Bronchial epithelial cell (primary cell): ENCODE measurements around the gene SERTAD1. TPM values are rescaled to one million over a fixed set of nuclear protein-coding genes. Genes with fewer than 3 reads are reported as not detected.

ENCODE experiments used
- DNase-seq: peaks from one replicate; pipeline ENCODE4 v3.0.0-alpha.2; 2010; ENCODE audit warnings: low read depth
- FAIRE-seq: peaks from 2 replicates; lab custom pipeline; 2011; peaks lifted over from hg19 to GRCh38; lab: Jason Lieb, UNC
- H3K27me3 ChIP-seq: 2 replicates; pipeline ENCODE4 v1.5.1; 2011; ENCODE audit warnings: low read length; ENCODE audit not compliant: control insufficient read depth, insufficient read depth
- H3K36me3 ChIP-seq: 2 replicates; pipeline ENCODE4 v1.5.1; 2011; ENCODE audit warnings: low read length; ENCODE audit not compliant: control insufficient read depth, insufficient read depth
- H3K4me3 ChIP-seq: 2 replicates; pipeline ENCODE4 v1.5.1; 2011; ENCODE audit warnings: mild to moderate bottlenecking, low read depth, low read length, control low read depth
- CTCF ChIP-seq: IDR thresholded peaks from 2 replicates; pipeline ENCODE4 v1.5.1; 2011; ENCODE audit warnings: mild to moderate bottlenecking, moderate library complexity, low read length, control low read depth, inconsistent platforms; ENCODE audit not compliant: insufficient read depth, severe bottlenecking
- total RNA-seq: library from RNA; depleted of rRNA; stranded (reverse); fragments of >200 nt; gene quantifications from 2 replicates; pipeline ENCODE4 v1.2.1, GENCODE V29; 2014

Gene SERTAD1
- total RNA-seq, 1 donor from 2014 or later, result 41.6 TPM

DNA sequence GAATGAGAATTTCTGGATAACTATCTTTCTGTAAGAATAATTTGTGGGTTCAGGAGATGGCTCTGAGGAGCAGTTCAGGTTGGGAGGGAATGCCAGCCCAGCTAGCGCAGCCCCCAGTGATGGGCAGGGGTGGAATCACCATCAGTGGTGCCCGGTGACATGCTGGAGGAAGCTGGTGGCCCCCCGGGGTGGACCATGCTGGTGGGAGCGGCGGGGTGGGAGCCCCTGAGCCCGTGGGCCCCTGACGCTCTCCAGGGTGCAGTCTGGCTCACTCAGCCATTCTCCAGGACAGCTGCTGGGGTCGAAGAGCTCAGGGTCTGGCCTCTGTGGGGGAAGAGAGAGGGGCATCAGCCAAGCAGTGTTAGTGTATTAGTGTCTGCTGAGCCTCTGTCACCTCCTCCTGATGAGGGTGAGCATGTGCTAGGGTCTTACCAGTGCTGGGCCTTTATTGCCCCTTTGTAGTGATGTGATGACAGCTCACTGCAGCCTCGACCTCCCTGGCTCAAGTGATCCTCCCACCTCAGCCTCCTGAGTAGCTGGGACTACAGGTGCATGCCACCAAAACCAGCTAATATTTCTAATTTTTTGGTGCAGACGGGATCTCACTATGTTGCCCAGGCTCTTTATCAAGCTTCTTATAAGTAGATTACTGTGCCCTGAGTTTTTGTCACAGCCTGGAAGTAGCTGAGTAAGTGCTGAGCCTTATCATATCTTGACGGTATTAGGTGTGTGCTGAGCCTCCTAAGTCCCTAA, 46.2 kb downstream of the SERTAD1 start:
- no peak for FAIRE-seq
- TF ChIP-seq CTCF, result no peak
- no peak overlapping the region for H3K4me3 ChIP-seq
- H3K36me3 ChIP-seq, result peaks cover 2% of the 10 kb centered on the region
- DNase-seq, result no peak
- H3K27me3 ChIP-seq, result no peaks in the 10 kb centered on the region

DNA sequence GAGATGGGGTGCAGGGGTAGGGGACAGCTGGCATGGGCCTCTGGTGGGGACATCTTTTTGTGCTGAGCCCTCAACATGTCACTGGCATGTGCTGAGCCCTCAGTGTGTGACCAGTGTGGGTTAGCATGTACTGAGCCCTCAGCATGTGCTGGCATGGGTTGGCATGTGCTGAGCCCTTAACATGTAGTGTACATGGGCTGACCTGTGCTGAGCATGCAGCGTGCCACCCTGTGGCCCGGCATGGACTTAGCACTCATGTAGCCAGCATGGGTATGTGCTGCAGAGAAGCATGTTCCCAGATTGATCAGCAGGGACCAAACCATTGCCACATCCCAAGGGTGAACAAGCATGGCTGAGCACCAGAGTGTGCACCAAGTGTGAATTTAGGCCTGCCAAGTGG, 47.3 kb downstream of the SERTAD1 start:
- no peak for DNase-seq
- TF ChIP-seq CTCF, result peak; percentile 5
- Histone ChIP-seq H3K27me3 (no peaks in the 10 kb centered on the region), H3K4me3 (no peak overlapping the region), H3K36me3 (peaks cover 8% of the 10 kb centered on the region)
- FAIRE-seq, result peak; percentile 84

DNA sequence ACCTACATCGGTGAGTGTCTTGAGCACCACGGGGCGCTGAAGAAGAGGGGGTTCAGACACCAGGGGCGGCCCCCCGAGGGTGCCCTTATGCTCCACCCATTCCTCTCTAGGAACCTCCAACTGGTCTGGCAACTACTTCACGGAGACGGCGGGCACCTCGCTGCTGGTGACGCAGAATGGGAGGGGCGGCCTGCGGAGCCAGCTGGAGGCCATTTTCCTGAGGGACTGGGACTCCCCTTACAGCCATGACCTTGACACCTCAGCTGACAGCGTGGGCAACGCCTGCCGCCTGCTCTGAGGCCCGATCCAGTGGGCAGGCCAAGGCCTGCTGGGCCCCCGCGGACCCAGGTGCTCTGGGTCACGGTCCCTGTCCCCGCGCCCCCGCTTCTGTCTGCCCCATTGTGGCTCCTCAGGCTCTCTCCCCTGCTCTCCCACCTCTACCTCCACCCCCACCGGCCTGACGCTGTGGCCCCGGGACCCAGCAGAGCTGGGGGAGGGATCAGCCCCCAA, 47.9 kb downstream of the SERTAD1 start:
- no peak for FAIRE-seq
- no peak overlapping the region for H3K4me3 ChIP-seq
- H3K36me3 ChIP-seq, result peaks cover 8% of the 10 kb centered on the region
- no peak for DNase-seq
- H3K27me3 ChIP-seq, result no peaks in the 10 kb centered on the region
- TF ChIP-seq CTCF, result no peak

DNA sequence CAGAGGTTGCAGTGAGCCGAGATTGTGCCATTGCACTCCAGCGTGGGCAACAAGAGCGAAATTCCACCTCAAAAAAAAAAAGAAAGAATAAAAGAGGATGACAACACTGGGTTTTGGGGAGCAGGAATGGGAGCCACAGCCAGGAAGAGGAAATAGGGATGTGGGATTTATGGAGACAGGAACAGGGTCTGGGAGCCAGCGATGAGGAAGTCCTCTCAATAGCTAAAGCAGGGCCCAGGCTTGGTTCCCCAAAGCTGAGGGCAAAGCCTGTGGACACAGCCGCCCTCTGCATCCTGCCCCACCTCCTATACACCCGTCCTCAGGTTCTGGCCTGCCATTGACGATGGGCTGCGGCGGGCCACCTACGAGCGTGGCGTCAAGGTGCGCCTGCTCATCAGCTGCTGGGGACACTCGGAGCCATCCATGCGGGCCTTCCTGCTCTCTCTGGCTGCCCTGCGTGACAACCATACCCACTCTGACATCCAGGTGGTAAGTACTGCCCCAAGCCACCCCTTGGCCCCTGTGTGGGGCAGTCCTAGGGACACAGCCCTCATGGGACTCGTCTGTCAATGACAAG, 49.4 kb downstream of the SERTAD1 start:
- H3K4me3 ChIP-seq, result no peak overlapping the region
- H3K36me3 ChIP-seq, result peaks cover 12% of the 10 kb centered on the region
- FAIRE-seq, result peak; percentile 28
- DNase-seq, result no peak
- no peak for TF ChIP-seq CTCF
- H3K27me3 ChIP-seq, result no peaks in the 10 kb centered on the region

GRCh38 chr19:40374084-40374483, 51.7 kb downstream of the SERTAD1 start:
- no peak for TF ChIP-seq CTCF
- DNase-seq (no peak), FAIRE-seq (no peak)
- peaks cover 20% of the 10 kb centered on the region for H3K36me3 ChIP-seq
- no peak overlapping the region for H3K4me3 ChIP-seq
- no peaks in the 10 kb centered on the region for H3K27me3 ChIP-seq
